ENCODE data around the gene FCER1G. TPM values are rescaled to one million over a fixed set of nuclear protein-coding genes. Genes with fewer than 3 reads are reported as not detected.
A peak's percentile ranks its signal among the peaks of the same experiment; 100 is the strongest.

Gene FCER1G
- total RNA-seq, 1 experiment from 2014 or later: 0.77 TPM

- intact Hi-C loops (cut with micrococcal nuclease; ENCODE audit: unreplicated experiment): no loop called here
- in situ Hi-C loops (cut with HindIII; ENCODE audit: low pct_unique_long_range_greater_than_20kb, low sequenced_read_pairs): no loop called here
- no peak for TF ChIP-seq CTCF (IDR thresholded peaks at IDR 0.05)
- no peak for TF ChIP-seq POLR2AphosphoS5 (IDR thresholded peaks at IDR 0.05; ENCODE audit: low read depth, low read length)
- TF ChIP-seq SIN3A (IDR thresholded peaks at IDR 0.05; ENCODE audit: borderline replicate concordance, insufficient read depth, low read depth, low read length): no peak
- no peak for TF ChIP-seq TCF7L2 (IDR thresholded peaks at IDR 0.05; ENCODE audit: low read depth, low read length)
- no peak for TF ChIP-seq REST (IDR thresholded peaks at IDR 0.05; ENCODE audit: insufficient read depth in 1 of 2, low read depth in 2 of 2, low read length in 1 of 2)
- ChIA-PET POLR2A (interaction anchor here (0.6 kb wide), 1 partner anchor 11 kb away, joined by 3 read pairs; no protein-coding TSS in a partner anchor), CTCF (no interaction called here)
- Histone ChIP-seq H3K27ac (ENCODE audit: low read length) (no peak overlapping the region), H3K4me3 (ENCODE audit: low read depth in 2 of 2, low read length in 2 of 2) (no peak overlapping the region; a peak in 1 of 4 replicates), H3K4me1 (ENCODE audit: control insufficient read depth, insufficient read depth, low read length) (peaks cover 38% of the 10 kb centered on the region), H3K27me3 (ENCODE audit: control insufficient read depth, insufficient read depth, low read length) (no peaks in the 10 kb centered on the region), H3K9me3 (ENCODE audit: control insufficient read depth, insufficient read depth, low read depth, low read length) (no peaks in the 10 kb centered on the region), H3K36me3 (ENCODE audit: control insufficient read depth, insufficient read depth, low read length) (no peaks in the 10 kb centered on the region)
- BruUV-seq (replicated peaks): no TSS peak
- ATAC-seq (no peak), DNase-seq (ENCODE audit: low read depth, low spot score) (no peak)
Measured at GRCh38 chr1:161196521-161197451, 18.3 kb upstream of the FCER1G start.

- peak overlapping the region in 1 of 2 experiments; percentile 14; a peak in 1 of 4 replicates for H3K4me3 ChIP-seq (ENCODE audit: low read depth in 2 of 2, low read length in 2 of 2)
- no peak for DNase-seq (ENCODE audit: low read depth, low spot score)
Measured at GRCh38 chr1:161197560-161198193, 17.4 kb upstream of the FCER1G start.

More at GRCh38 chr1:161197560-161198193, 17.4 kb upstream of the FCER1G start:
- CTCF ChIA-PET: no interaction called here
- H3K27me3 ChIP-seq (ENCODE audit: control insufficient read depth, insufficient read depth, low read length): no peaks in the 10 kb centered on the region
- in situ Hi-C loops (cut with HindIII; ENCODE audit: low pct_unique_long_range_greater_than_20kb, low sequenced_read_pairs): no loop called here
- POLR2A ChIA-PET: no interaction called here
- ATAC-seq: no peak
- H3K27ac ChIP-seq (ENCODE audit: low read length): no peak overlapping the region
- no peaks in the 10 kb centered on the region for H3K9me3 ChIP-seq (ENCODE audit: control insufficient read depth, insufficient read depth, low read depth, low read length)
- intact Hi-C loops (cut with micrococcal nuclease; ENCODE audit: unreplicated experiment): no loop called here
- TF ChIP-seq TCF7L2 (IDR thresholded peaks at IDR 0.05; ENCODE audit: low read depth, low read length) (no peak), REST (IDR thresholded peaks at IDR 0.05; ENCODE audit: insufficient read depth in 1 of 2, low read depth in 2 of 2, low read length in 1 of 2) (no peak), CTCF (IDR thresholded peaks at IDR 0.05) (no peak), POLR2AphosphoS5 (IDR thresholded peaks at IDR 0.05; ENCODE audit: low read depth, low read length) (no peak), SIN3A (IDR thresholded peaks at IDR 0.05; ENCODE audit: borderline replicate concordance, insufficient read depth, low read depth, low read length) (no peak)
- no TSS peak for BruUV-seq (replicated peaks)
- peaks cover 38% of the 10 kb centered on the region for H3K4me1 ChIP-seq (ENCODE audit: control insufficient read depth, insufficient read depth, low read length)
- no peaks in the 10 kb centered on the region; the same call in 1 of the 2 replicates for H3K36me3 ChIP-seq (ENCODE audit: control insufficient read depth, insufficient read depth, low read length)
